Measurements from ENCODE around the gene ARHGEF39. TPM values are rescaled to one million over a fixed set of nuclear protein-coding genes. Genes with fewer than 3 reads are reported as not detected.

ARHGEF39 gene
- total RNA-seq, 1 donor from 2014 or later = 1.2 TPM

DNA sequence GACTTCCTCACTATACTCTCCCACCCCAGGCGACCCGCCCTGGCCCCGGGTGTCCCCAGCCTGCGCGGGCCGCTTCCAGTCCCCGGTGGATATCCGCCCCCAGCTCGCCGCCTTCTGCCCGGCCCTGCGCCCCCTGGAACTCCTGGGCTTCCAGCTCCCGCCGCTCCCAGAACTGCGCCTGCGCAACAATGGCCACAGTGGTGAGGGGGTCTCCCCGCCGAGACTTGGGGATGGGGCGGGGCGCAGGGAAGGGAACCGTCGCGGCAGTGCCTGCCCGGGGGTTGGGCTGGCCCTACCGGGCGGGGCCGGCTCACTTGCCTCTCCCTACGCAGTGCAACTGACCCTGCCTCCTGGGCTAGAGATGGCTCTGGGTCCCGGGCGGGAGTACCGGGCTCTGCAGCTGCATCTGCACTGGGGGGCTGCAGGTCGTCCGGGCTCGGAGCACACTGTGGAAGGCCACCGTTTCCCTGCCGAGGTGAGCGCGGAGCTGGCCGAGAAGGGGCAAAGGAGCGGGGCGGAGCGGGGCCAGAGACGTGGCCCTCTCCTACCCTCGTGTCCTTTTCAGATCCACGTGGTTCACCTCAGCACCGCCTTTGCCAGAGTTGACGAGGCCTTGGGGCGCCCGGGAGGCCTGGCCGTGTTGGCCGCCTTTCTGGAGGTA is 10.9 kb upstream of the ARHGEF39 start:
- peaks cover 3% of the 10 kb centered on the region for H3K27me3 ChIP-seq (ENCODE audit: control insufficient read depth, insufficient read depth, low read length)
- DNase-seq (ENCODE audit: low read depth) = no peak
- H3K4me3 ChIP-seq (ENCODE audit: low read depth, low read length) = peak overlapping the region; percentile 47
- TF ChIP-seq, protein P1, sequence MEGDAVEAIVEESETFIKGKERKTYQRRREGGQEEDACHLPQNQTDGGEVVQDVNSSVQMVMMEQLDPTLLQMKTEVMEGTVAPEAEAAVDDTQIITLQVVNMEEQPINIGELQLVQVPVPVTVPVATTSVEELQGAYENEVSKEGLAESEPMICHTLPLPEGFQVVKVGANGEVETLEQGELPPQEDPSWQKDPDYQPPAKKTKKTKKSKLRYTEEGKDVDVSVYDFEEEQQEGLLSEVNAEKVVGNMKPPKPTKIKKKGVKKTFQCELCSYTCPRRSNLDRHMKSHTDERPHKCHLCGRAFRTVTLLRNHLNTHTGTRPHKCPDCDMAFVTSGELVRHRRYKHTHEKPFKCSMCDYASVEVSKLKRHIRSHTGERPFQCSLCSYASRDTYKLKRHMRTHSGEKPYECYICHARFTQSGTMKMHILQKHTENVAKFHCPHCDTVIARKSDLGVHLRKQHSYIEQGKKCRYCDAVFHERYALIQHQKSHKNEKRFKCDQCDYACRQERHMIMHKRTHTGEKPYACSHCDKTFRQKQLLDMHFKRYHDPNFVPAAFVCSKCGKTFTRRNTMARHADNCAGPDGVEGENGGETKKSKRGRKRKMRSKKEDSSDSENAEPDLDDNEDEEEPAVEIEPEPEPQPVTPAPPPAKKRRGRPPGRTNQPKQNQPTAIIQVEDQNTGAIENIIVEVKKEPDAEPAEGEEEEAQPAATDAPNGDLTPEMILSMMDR (IDR thresholded peaks at IDR 0.05; ENCODE audit: insufficient read depth, low read length, poor library complexity, severe bottlenecking) = no peak
- no peaks in the 10 kb centered on the region for H3K36me3 ChIP-seq (ENCODE audit: control insufficient read depth, insufficient read depth, low read length)

DNA sequence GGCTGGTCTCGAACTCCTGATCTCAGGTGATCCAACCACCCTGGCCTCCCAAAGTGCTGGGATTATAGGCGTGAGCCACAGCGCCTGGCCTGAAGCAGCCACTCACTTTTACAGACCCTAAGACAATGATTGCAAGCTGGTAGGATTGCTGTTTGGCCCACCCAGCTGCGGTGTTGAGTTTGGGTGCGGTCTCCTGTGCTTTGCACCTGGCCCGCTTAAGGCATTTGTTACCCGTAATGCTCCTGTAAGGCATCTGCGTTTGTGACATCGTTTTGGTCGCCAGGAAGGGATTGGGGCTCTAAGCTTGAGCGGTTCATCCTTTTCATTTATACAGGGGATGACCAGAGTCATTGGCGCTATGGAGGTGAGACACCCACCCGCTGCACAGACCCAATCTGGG is 10.2 kb upstream of the ARHGEF39 start:
- H3K4me3 ChIP-seq (ENCODE audit: low read depth, low read length) = peak overlapping the region; percentile 47
- TF ChIP-seq, protein P1 (IDR thresholded peaks at IDR 0.05; ENCODE audit: insufficient read depth, low read length, poor library complexity, severe bottlenecking) = no peak
- no peak for DNase-seq (ENCODE audit: low read depth)

DNA sequence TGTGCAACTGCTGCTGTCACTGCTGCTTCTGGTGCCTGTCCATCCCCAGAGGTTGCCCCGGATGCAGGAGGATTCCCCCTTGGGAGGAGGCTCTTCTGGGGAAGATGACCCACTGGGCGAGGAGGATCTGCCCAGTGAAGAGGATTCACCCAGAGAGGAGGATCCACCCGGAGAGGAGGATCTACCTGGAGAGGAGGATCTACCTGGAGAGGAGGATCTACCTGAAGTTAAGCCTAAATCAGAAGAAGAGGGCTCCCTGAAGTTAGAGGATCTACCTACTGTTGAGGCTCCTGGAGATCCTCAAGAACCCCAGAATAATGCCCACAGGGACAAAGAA is 9.0 kb upstream of the ARHGEF39 start:
- H3K27me3 ChIP-seq (ENCODE audit: control insufficient read depth, insufficient read depth, low read length) = peaks cover 3% of the 10 kb centered on the region
- DNase-seq (ENCODE audit: low read depth) = no peak
- TF ChIP-seq, protein P1 (IDR thresholded peaks at IDR 0.05; ENCODE audit: insufficient read depth, low read length, poor library complexity, severe bottlenecking) = no peak
- no peaks in the 10 kb centered on the region for H3K36me3 ChIP-seq (ENCODE audit: control insufficient read depth, insufficient read depth, low read length)
- no peak overlapping the region for H3K4me3 ChIP-seq (ENCODE audit: low read depth, low read length)

More for the DNA sequence above, 10.2 kb upstream of the ARHGEF39 start:
- Histone ChIP-seq H3K27me3 (ENCODE audit: control insufficient read depth, insufficient read depth, low read length) (peaks cover 3% of the 10 kb centered on the region), H3K36me3 (ENCODE audit: control insufficient read depth, insufficient read depth, low read length) (no peaks in the 10 kb centered on the region)

DNA sequence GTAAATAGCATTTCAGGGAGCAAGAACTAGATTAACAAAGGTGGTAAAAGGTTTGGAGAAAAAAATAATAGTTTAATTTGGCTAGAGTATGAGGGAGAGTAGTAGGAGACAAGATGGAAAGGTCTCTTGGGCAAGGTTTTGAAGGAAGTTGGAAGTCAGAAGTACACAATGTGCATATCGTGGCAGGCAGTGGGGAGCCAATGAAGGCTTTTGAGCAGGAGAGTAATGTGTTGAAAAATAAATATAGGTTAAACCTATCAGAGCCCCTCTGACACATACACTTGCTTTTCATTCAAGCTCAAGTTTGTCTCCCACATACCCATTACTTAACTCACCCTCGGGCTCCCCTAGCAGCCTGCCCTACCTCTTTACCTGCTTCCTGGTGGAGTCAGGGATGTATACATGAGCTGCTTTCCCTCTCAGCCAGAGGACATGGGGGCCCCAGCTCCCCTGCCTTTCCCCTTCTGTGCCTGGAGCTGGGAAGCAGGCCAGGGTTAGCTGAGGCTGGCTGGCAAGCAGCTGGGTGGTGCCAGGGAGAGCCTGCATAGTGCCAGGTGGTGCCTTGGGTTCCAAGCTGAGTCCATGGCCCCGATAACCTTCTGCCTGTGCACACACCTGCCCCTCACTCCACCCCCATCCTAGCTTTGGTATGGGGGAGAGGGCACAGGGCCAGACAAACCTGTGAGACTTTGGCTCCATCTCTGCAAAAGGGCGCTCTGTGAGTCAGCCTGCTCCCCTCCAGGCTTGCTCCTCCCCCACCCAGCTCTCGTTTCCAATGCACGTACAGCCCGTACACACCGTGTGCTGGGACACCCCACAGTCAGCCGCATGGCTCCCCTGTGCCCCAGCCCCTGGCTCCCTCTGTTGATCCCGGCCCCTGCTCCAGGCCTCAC is 8.4 kb upstream of the ARHGEF39 start, which contains the start of gene CA9:
Gene CA9, plus strand, starts transcription at position 797 of the 893 bp plus-strand sequence. Its CDS starts 32 bp downstream, at position 829.
- DNase-seq (ENCODE audit: low read depth) = no peak
- H3K36me3 ChIP-seq (ENCODE audit: control insufficient read depth, insufficient read depth, low read length) = no peaks in the 10 kb centered on the region
- H3K27me3 ChIP-seq (ENCODE audit: control insufficient read depth, insufficient read depth, low read length) = peaks cover 3% of the 10 kb centered on the region
- no peak within 1 kb of the TSS for H3K4me3 ChIP-seq (ENCODE audit: low read depth, low read length)
- TF ChIP-seq, protein P1 (IDR thresholded peaks at IDR 0.05; ENCODE audit: insufficient read depth, low read length, poor library complexity, severe bottlenecking) = no peak

DNA sequence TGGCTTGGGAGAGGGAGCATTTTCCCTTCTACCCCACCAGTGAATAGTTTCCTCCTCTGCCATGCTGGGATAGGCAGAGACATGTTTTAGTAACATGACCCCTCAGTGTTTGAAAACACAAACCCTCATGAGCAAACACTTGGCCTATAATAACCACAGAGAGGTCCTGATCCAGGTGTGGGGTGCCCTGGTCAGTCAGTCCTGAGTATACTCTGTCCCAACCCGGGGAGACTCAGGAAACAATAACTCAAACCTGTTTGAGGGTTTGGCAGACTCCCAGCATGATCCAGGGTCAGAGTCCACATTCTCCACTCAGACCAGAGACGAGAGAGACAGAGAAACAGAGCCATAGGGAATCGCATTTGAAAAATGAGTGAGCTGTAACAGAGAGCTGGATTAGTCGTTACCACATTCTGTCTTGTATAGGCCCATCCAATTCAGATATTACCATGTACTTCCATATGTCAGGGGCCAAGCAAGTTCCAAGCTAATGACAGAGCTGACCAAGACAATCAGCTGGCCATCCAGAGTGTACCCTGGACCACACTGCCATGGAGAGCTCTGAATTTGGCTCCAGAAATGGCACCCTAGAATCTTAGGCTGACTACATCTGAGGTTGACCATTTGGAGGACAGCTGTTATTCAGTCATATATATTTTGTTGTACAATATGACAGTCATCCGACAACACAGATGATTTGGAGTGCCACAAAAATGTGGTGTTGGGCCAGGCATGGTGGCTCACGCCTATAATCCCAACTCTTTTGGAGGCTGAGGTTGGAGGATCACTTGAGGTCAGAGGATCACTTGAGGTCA is 4.5 kb upstream of the ARHGEF39 start:
- DNase-seq (ENCODE audit: low read depth) = no peak

More for the DNA sequence above, 4.5 kb upstream of the ARHGEF39 start:
- no peaks in the 10 kb centered on the region for H3K27me3 ChIP-seq (ENCODE audit: control insufficient read depth, insufficient read depth, low read length)
- TF ChIP-seq, protein P1 (IDR thresholded peaks at IDR 0.05; ENCODE audit: insufficient read depth, low read length, poor library complexity, severe bottlenecking) = no peak
- no peak overlapping the region for H3K4me3 ChIP-seq (ENCODE audit: low read depth, low read length)
- H3K36me3 ChIP-seq (ENCODE audit: control insufficient read depth, insufficient read depth, low read length) = no peaks in the 10 kb centered on the region
